SK-N-SH (cell line): ENCODE measurements around the gene NCKAP5. TPM values are rescaled to one million over a fixed set of nuclear protein-coding genes. Genes with fewer than 3 reads are reported as not detected.

ENCODE experiments used
- CTCF ChIA-PET: fragments of 300-600, 350-600 bp; formaldehyde crosslinking; extraction: SDS; loops from one replicate; lab custom pipeline; 2021; lab: Yijun Ruan, JAX
- POLR2A ChIA-PET: fragments of 350-600 bp; sonication (Branson Sonifier 250); formaldehyde crosslinking; extraction: SDS; loops from one replicate; lab custom pipeline; 2020; ENCODE audit warnings: antibody characterized with exemption, inconsistent platforms; lab: Yijun Ruan, JAX
- DNase-seq: peaks from one replicate; pipeline ENCODE4 v3.0.0; 2012
- H2AFZ ChIP-seq: fragments of 200-600 bp; sonication (generic); 2 replicates; pipeline ENCODE4 v1.8.1; 2016; ENCODE audit warnings: antibody characterized with exemption, mild to moderate bottlenecking, low read depth
- H3F3A ChIP-seq: fragments of 200-600 bp; sonication (generic); replicated peaks from 2 replicates; pipeline ENCODE3; 2016; ENCODE audit warnings: antibody characterized with exemption, mild to moderate bottlenecking; ENCODE audit not compliant: insufficient read depth
- H3K27ac ChIP-seq, 2 experiments: fragments of 200-500 bp in 1 of 2; fragments of 200-600 bp in 1 of 2; sonication (Bioruptor generic) in 1 of 2; sonication (generic), shearing (Covaris generic) in 1 of 2; 2 replicates each; pipeline versions ENCODE4 v1.5.1 to v1.6.1; 2014 to 2016; ENCODE audit warnings: low read depth in 2 of 2, inconsistent platforms in 1 of 2, low read length in 1 of 2, mild to moderate bottlenecking in 1 of 2, mixed read lengths in 1 of 2
- H3K27me3 ChIP-seq: fragments of 200-600 bp; sonication (generic), shearing (Covaris generic); 2 replicates; pipeline ENCODE4 v1.6.1; 2016; ENCODE audit warnings: mixed run types; ENCODE audit not compliant: insufficient read depth
- H3K36me3 ChIP-seq, 2 experiments: fragments of 200-500 bp in 1 of 2; fragments of 200-600 bp in 1 of 2; sonication (Bioruptor generic) in 1 of 2; sonication (generic) in 1 of 2; replicated peaks in 1 of 2; 2 replicates each; pipeline versions ENCODE3 to v1.5.1; 2014 to 2016; ENCODE audit warnings: low read length in 1 of 2, mild to moderate bottlenecking in 1 of 2; ENCODE audit not compliant: insufficient read depth in 2 of 2, control insufficient read depth in 1 of 2
- H3K4me1 ChIP-seq, 2 experiments: fragments of 200-500 bp in 1 of 2; fragments of 200-600 bp in 1 of 2; sonication (Bioruptor generic) in 1 of 2; sonication (generic), shearing (Covaris generic) in 1 of 2; 2 replicates each; pipeline versions ENCODE4 v1.5.1 to v1.6.1; 2014 to 2016; ENCODE audit warnings: low read depth in 1 of 2, low read length in 1 of 2, mixed run types in 1 of 2; ENCODE audit not compliant: insufficient read depth in 2 of 2, control insufficient read depth in 1 of 2
- H3K4me2 ChIP-seq: fragments of 200-600 bp; sonication (generic), shearing (Covaris generic); 2 replicates; pipeline ENCODE4 v1.6.1; 2017; ENCODE audit warnings: mixed run types
- H3K4me3 ChIP-seq, 2 experiments: fragments of 200-500 bp in 1 of 2; fragments of 200-600 bp in 1 of 2; sonication (Bioruptor generic) in 1 of 2; sonication (generic), shearing (Covaris generic) in 1 of 2; 2 replicates each; pipeline versions ENCODE4 v1.5.1 to v1.8.1; 2014 to 2016; ENCODE audit warnings: low read depth in 2 of 2, inconsistent platforms in 1 of 2, low read length in 1 of 2, mild to moderate bottlenecking in 1 of 2, mixed read lengths in 1 of 2, moderate library complexity in 1 of 2
- H3K79me2 ChIP-seq: fragments of 200-600 bp; sonication (generic); 2 replicates; pipeline ENCODE4 v1.8.1; 2017; ENCODE audit warnings: mild to moderate bottlenecking; ENCODE audit not compliant: insufficient read depth
- H3K9ac ChIP-seq: fragments of 200-600 bp; sonication (generic); 2 replicates; pipeline ENCODE4 v1.6.1; 2017; ENCODE audit warnings: mixed run types
- H3K9me2 ChIP-seq: fragments of 200-600 bp; sonication (generic); 2 replicates; pipeline ENCODE4 v1.6.1; 2017; ENCODE audit warnings: mixed run types
- H3K9me3 ChIP-seq: fragments of 200-600 bp; sonication (generic); 2 replicates; pipeline ENCODE4 v1.6.1; 2017; ENCODE audit warnings: mixed run types, mild to moderate bottlenecking, moderate library complexity
- H4K20me1 ChIP-seq: fragments of 200-600 bp; sonication (generic); 2 replicates; pipeline ENCODE4 v1.6.1; 2017; ENCODE audit warnings: mild to moderate bottlenecking, mixed run types; ENCODE audit not compliant: insufficient read depth
- ELF1 ChIP-seq: IDR thresholded peaks from 2 replicates; pipeline ENCODE4 v1.4.0; 2012
- EZH2phosphoT487 ChIP-seq: fragments of 200-600 bp; sonication (generic); IDR thresholded peaks from 2 replicates; pipeline ENCODE4 v1.6.1; 2017; ENCODE audit warnings: low read depth, mixed run types, mild to moderate bottlenecking, antibody characterized with exemption, moderate library complexity, borderline replicate concordance
- FOSL2 ChIP-seq: IDR thresholded peaks from 2 replicates; pipeline ENCODE4 v1.4.0; 2012; ENCODE audit warnings: low read depth, mild to moderate bottlenecking, moderate library complexity, borderline replicate concordance
- FOXJ3 ChIP-seq: sonication (generic); formaldehyde crosslinking; IDR thresholded peaks from 2 replicates; pipeline ENCODE4 v1.5.1; 2020; ENCODE audit warnings: mild to moderate bottlenecking, missing genetic modification reagents
- GABPA ChIP-seq: IDR thresholded peaks from 2 replicates; pipeline ENCODE4 v1.4.0; 2012; ENCODE audit warnings: low read depth, mild to moderate bottlenecking
- GATA2 ChIP-seq: sonication (generic); formaldehyde crosslinking; IDR thresholded peaks from 2 replicates; pipeline ENCODE4 v1.5.0; 2020; ENCODE audit warnings: mild to moderate bottlenecking, missing genetic modification reagents
- JUND ChIP-seq: IDR thresholded peaks from 2 replicates; pipeline ENCODE4 v1.4.0; 2012
- MEF2A ChIP-seq: IDR thresholded peaks from 2 replicates; pipeline ENCODE4 v1.4.0; 2012; ENCODE audit warnings: low read depth, borderline replicate concordance
- MXI1 ChIP-seq: IDR thresholded peaks from 2 replicates; pipeline ENCODE4 v1.6.1; 2012; ENCODE audit warnings: mild to moderate bottlenecking, low read depth, low read length, improper control_type of control experiment
- NFIC ChIP-seq: IDR thresholded peaks from 2 replicates; pipeline ENCODE4 v1.4.0; 2012; ENCODE audit warnings: borderline replicate concordance
- PBX3 ChIP-seq: IDR thresholded peaks from 2 replicates; pipeline ENCODE4; 2012
- POLR2AphosphoS5 ChIP-seq: IDR thresholded peaks from 2 replicates; pipeline ENCODE4 v1.6.1; 2012; ENCODE audit warnings: low read depth, low read length
- RAD21 ChIP-seq: IDR thresholded peaks from 2 replicates; pipeline ENCODE4 v1.6.1; 2012; ENCODE audit warnings: mild to moderate bottlenecking, low read length
- RFX5 ChIP-seq: IDR thresholded peaks from 2 replicates; pipeline ENCODE4 v1.6.1; 2012; ENCODE audit warnings: mild to moderate bottlenecking, improper control_type of control experiment, low read length
- RXRA ChIP-seq: IDR thresholded peaks from 2 replicates; pipeline ENCODE4 v1.4.0; 2012; ENCODE audit warnings: low read depth, mild to moderate bottlenecking, borderline replicate concordance
- SIN3A ChIP-seq: IDR thresholded peaks from 2 replicates; pipeline ENCODE4 v1.6.1; 2012; ENCODE audit warnings: low read depth, mild to moderate bottlenecking, low read length, moderate library complexity, borderline replicate concordance
- TEAD4 ChIP-seq: IDR thresholded peaks from 2 replicates; pipeline ENCODE4 v1.4.0; 2012; ENCODE audit warnings: mild to moderate bottlenecking, borderline replicate concordance; ENCODE audit not compliant: insufficient read depth
- YY1 ChIP-seq: IDR thresholded peaks from 2 replicates; pipeline ENCODE4 v1.4.0; 2012; ENCODE audit warnings: low read depth, mild to moderate bottlenecking
- ZBTB33 ChIP-seq: IDR thresholded peaks from 2 replicates; pipeline ENCODE4 v1.4.0; 2012; ENCODE audit warnings: low read depth, borderline replicate concordance
- WGBS: methylation state at CpG from one replicate; pipeline ENCODE4 v1.1.6; 2017; ENCODE audit warnings: low lambda C conversion rate; 5-methylcytosine and 5-hydroxymethylcytosine counted together
- polyA plus RNA-seq, 3 experiments: library from polyadenylated mRNA; depleted of rRNA; stranded (reverse); fragments of >200 nt; gene quantifications; 2 replicates each; pipeline ENCODE4 v1.2.3, GENCODE V29; 2012

NCKAP5 gene
- polyA plus RNA-seq, 1 of the 3 experiments (the other 2 are of a cell fraction) = 0.02 TPM

GRCh38 chr2:133553251-133553650 lies 15.0 kb downstream of the NCKAP5 start:
- no peaks in the 10 kb centered on the region; a peak in 1 of 4 replicates for H3K4me1 ChIP-seq
- ChIA-PET POLR2A (no interaction called here), CTCF (no interaction called here)
- WGBS = 91% methylated on average over 4 of the region's 4 CpGs
- H2AFZ ChIP-seq = no peak overlapping the region
- no peak overlapping the region for H3K9ac ChIP-seq
- H3K36me3 ChIP-seq = no peaks in the 10 kb centered on the region
- H3K79me2 ChIP-seq = no peaks in the 10 kb centered on the region
- no peaks in the 10 kb centered on the region for H3K9me3 ChIP-seq
- H3K27me3 ChIP-seq = no peaks in the 10 kb centered on the region
- H3K27ac ChIP-seq = no peak overlapping the region
- no peak overlapping the region for H3K4me3 ChIP-seq
- H3K9me2 ChIP-seq = no peaks in the 10 kb centered on the region
- no peak for TF ChIP-seq YY1
- TF ChIP-seq RXRA = no peak
- no peak for TF ChIP-seq TEAD4
- TF ChIP-seq RAD21 = no peak
- TF ChIP-seq EZH2phosphoT487 = no peak
- TF ChIP-seq ZBTB33 = no peak
- no peak for TF ChIP-seq PBX3
- TF ChIP-seq MEF2A = no peak
- TF ChIP-seq MXI1 = no peak
- TF ChIP-seq RFX5 = no peak
- TF ChIP-seq GABPA = no peak
- no peak for TF ChIP-seq POLR2AphosphoS5
- no peak for TF ChIP-seq ELF1
- no peak for TF ChIP-seq SIN3A
- no peak for TF ChIP-seq JUND
- no peak for TF ChIP-seq NFIC
- H4K20me1 ChIP-seq = no peaks in the 10 kb centered on the region
- no peak for DNase-seq
- H3F3A ChIP-seq = no peaks in the 10 kb centered on the region
- no peak overlapping the region for H3K4me2 ChIP-seq

GRCh38 chr2:133552821-133553220 lies 15.4 kb downstream of the NCKAP5 start:
- no peaks in the 10 kb centered on the region for H3K36me3 ChIP-seq

More at GRCh38 chr2:133552821-133553220, 15.4 kb downstream of the NCKAP5 start:
- H3F3A ChIP-seq = no peaks in the 10 kb centered on the region
- H3K27me3 ChIP-seq = no peaks in the 10 kb centered on the region
- POLR2A ChIA-PET = no interaction called here
- H3K4me2 ChIP-seq = no peak overlapping the region
- 31% methylated on average over 2 of the region's 2 CpGs for WGBS
- no peak overlapping the region for H3K9ac ChIP-seq
- H3K9me3 ChIP-seq = no peaks in the 10 kb centered on the region
- TF ChIP-seq FOSL2 (no peak), MXI1 (no peak), GATA2 (no peak), ELF1 (no peak), FOXJ3 (CRISPR knock-in tag) (no peak)
- TF ChIP-seq, all 33 proteins: peak for 0
- no peaks in the 10 kb centered on the region for H3K9me2 ChIP-seq
- DNase-seq = no peak
- H4K20me1 ChIP-seq = no peaks in the 10 kb centered on the region
- H3K4me1 ChIP-seq = no peaks in the 10 kb centered on the region; a peak in 1 of 4 replicates
- no peak overlapping the region for H2AFZ ChIP-seq
- CTCF ChIA-PET = no interaction called here
- no peak overlapping the region for H3K4me3 ChIP-seq
- no peak overlapping the region for H3K27ac ChIP-seq
- H3K79me2 ChIP-seq = no peaks in the 10 kb centered on the region
